C4-2B (cell line): ENCODE data around the gene NCAM2.

ENCODE experiments used
- CTCF ChIP-seq: fragments of 450-650 bp; conservative IDR thresholded peaks from 2 replicates; pipeline ENCODE4 v1.5.1; 2017; ENCODE audit warnings: mild to moderate bottlenecking
- ZFX ChIP-seq: fragments of 450-650 bp; IDR thresholded peaks from 2 replicates; pipeline ENCODE4 v1.6.1; 2017

GRCh38 chr21:20971296-20971921 lies 26.8 kb upstream of the NCAM2 start:
- TF ChIP-seq CTCF (peak; percentile 83), ZFX (no peak)
